HG02610 (cell line): ENCODE results near the gene DLX3.

Experiments
- ATAC-seq: cut with Tn5 transposase; IDR thresholded peaks from one replicate; pipeline ENCODE4 v1.9.1; 2021; ENCODE audit warnings: mild to moderate bottlenecking, moderate library complexity; ENCODE audit not compliant: unreplicated experiment

The DLX3 gene

GRCh38 chr17:49959183-49959935, 35.7 kb downstream of the DLX3 start:
- ATAC-seq = no peak

DNA sequence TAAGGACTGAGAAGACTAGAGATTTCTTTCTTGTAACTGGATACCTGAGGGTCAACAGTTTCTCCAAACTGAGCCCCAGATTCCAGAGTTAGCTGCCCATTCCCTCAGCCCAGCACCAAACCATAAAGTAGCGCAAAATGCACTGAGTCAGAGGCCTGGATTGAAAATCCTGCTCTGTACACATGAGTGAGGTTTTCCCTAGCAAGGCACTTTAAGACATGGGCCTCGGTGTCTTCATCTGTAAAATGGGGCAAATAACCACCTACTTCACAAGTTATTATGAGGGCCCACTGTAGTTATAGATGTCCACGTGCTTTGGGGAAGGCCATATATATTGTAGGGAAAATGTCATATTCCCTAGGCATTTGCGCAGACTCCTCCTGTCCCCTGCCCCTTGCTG, 36.3 kb downstream of the DLX3 start:
- no peak for ATAC-seq

DNA sequence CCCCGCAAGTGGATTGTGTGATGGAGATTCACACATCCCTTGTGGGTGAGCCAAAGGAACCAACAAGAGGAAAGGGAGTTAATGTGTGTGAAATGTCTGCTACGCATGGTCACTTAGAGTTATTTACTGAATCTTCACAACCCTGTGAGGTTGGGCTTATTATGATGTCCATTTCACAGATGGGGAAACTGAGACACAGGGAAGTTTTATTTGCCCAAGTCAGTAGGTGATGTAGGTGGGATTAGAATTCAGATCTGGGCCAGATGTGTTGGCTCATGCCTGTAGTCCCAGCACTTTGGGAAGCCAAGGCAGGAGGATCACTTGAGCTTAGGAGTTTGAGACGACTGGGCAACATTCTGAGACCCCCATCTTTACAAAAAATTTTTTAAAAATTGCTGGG, 37.7 kb downstream of the DLX3 start:
- no peak for ATAC-seq

GRCh38 chr17:49956780-49957179, 38.2 kb downstream of the DLX3 start:
- no peak for ATAC-seq

DNA sequence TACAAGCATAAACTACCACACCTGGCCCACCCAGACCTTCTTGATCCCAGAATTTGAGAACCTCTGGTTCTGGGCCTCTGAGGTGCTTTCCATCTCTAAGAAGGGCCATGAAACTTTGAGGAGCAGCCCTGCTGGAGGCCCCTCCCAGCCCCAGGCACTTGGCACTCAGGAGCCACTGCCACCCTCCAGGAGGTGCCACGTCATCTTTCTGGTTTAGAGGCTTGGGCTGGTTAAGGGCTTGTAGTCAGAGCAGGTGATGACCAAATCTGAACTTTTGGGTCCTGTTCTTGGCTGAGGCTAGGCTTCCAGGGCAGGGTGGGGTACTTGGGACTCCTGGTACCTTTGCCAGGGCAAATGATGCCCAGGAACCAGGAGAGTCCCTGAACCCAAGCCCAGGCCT, 39.9 kb downstream of the DLX3 start:
- ATAC-seq = no peak

GRCh38 chr17:49952912-49953497, 42.0 kb downstream of the DLX3 start:
- no peak for ATAC-seq

- ATAC-seq = no peak
Observed at GRCh38 chr17:49952209-49952911, 42.7 kb downstream of the DLX3 start.

GRCh38 chr17:49951362-49952082, 43.5 kb downstream of the DLX3 start:
- no peak for ATAC-seq

DNA sequence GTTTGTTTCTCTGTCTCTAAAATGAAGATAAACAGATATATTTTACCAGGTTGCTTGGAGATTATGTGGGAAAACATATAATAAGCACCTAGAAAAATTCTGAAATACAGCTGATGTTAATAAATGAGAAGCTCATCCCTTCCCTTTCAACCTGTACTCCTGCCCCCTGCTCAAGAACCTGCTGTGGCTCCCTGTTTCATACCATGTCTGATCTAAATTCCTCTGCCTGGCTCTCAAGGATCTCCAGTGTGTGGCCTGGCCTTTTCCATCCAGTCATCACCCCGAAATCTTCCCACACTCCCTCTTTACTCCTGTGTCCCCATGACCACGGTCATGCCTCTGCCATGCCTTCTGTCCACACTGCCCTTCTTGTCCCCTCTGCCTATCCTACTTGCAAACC, 45.4 kb downstream of the DLX3 start:
- no peak for ATAC-seq

DNA sequence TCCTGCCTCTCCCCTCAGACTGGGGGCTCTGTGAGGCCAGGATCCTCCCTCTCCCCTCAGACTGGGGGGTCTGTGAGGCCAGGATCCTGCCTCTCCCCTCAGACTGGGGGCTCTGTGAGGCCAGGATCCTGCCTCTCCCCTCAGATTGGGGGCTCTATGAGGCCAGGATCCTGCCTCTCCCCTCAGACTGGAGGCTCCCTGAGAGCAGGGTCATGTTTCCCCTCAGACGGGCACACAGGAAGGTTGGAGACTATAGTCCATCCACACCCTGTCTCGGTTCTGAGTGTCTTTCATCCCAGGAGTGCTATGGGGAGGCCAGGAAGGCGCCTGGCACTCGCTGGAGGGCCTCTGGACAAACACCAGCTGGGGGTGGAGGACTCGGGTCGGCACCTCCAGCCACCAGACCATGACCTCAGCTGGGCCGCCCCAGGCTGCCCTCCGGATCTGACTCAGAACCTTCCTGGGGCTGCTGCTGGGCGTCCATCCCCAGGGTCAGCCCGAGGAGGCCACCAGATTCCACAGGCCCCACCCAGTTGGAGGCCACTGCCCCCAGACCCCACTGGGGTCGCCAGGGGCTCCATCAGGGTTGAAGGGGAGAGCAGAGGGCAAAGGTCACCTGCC, 48.0 kb downstream of the DLX3 start:
- no peak for ATAC-seq

- ATAC-seq = no peak
Observed at GRCh38 chr17:49946208-49946607, 48.8 kb downstream of the DLX3 start.

GRCh38 chr17:49944273-49944870, 50.7 kb downstream of the DLX3 start:
- ATAC-seq = no peak

- ATAC-seq = no peak
Observed at GRCh38 chr17:49942947-49943346, 52.1 kb downstream of the DLX3 start.

- ATAC-seq = no peak
Observed at GRCh38 chr17:49941427-49941826, 53.6 kb downstream of the DLX3 start.
